SK-N-SH (cell line): ENCODE measurements around the gene LRRC70.

Source experiments
- EP300 ChIP-seq, 2 experiments: IDR thresholded peaks; 2 replicates each; pipeline versions ENCODE4 v1.4.0 to v1.6.1; 2012; ENCODE audit warnings: borderline replicate concordance in 1 of 2, low read depth in 1 of 2, low read length in 1 of 2
- GATA2 ChIP-seq: sonication (generic); formaldehyde crosslinking; IDR thresholded peaks from 2 replicates; pipeline ENCODE4 v1.5.0; 2020; ENCODE audit warnings: mild to moderate bottlenecking, missing genetic modification reagents
- TAF1 ChIP-seq: IDR thresholded peaks from 2 replicates; pipeline ENCODE4 v1.6.1; 2012; ENCODE audit warnings: low read depth, mild to moderate bottlenecking, low read length, moderate library complexity, borderline replicate concordance
- YY1 ChIP-seq: IDR thresholded peaks from 2 replicates; pipeline ENCODE4 v1.4.0; 2012; ENCODE audit warnings: low read depth, mild to moderate bottlenecking
- TF ChIP-seq, protein P1 (sequence below): IDR thresholded peaks from 2 replicates; pipeline ENCODE4 v1.6.1; 2012; ENCODE audit warnings: mild to moderate bottlenecking, low read depth, low read length, moderate library complexity
- TF ChIP-seq, protein P2 (sequence below): fragments of 200-600 bp; sonication (generic); IDR thresholded peaks from 2 replicates; pipeline ENCODE4 v1.6.1; 2017; ENCODE audit warnings: antibody characterized with exemption, mild to moderate bottlenecking, moderate library complexity

DNA sequence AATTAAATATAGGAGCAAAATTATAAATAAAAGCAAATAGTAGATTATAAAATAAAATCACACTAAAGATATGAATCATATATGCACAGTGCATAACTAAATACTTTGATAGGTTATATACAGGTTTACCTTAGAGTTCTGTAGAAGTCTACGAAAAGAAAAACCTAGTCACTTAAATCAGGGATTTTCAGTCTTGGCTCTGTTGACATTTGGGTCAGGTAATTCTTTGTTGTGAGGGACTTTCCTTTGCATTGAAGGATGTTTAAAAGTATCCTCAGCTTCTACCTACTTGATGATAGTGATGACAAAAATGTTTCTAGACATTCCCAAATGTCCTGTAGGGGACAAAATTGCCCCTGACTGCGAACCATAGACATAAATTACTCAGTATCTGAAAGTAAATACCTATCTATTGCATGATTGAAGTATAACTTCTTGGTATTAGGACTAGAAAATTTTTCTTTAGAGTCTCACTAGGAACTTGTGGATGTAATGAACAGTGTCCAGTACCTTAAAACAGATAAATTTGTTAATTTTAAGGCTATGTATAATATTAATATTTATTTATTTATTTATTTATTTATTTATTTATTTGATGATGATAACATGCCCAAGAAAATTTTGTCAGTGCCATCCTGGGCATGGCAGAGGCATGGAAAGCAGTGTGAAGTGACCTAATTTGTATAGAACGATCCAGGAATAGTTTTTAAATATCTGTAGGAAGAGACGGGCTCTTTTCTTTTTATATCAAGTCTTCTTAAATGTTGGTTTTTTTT, 44.0 kb upstream of the LRRC70 start:
- TF ChIP-seq, protein P1, sequence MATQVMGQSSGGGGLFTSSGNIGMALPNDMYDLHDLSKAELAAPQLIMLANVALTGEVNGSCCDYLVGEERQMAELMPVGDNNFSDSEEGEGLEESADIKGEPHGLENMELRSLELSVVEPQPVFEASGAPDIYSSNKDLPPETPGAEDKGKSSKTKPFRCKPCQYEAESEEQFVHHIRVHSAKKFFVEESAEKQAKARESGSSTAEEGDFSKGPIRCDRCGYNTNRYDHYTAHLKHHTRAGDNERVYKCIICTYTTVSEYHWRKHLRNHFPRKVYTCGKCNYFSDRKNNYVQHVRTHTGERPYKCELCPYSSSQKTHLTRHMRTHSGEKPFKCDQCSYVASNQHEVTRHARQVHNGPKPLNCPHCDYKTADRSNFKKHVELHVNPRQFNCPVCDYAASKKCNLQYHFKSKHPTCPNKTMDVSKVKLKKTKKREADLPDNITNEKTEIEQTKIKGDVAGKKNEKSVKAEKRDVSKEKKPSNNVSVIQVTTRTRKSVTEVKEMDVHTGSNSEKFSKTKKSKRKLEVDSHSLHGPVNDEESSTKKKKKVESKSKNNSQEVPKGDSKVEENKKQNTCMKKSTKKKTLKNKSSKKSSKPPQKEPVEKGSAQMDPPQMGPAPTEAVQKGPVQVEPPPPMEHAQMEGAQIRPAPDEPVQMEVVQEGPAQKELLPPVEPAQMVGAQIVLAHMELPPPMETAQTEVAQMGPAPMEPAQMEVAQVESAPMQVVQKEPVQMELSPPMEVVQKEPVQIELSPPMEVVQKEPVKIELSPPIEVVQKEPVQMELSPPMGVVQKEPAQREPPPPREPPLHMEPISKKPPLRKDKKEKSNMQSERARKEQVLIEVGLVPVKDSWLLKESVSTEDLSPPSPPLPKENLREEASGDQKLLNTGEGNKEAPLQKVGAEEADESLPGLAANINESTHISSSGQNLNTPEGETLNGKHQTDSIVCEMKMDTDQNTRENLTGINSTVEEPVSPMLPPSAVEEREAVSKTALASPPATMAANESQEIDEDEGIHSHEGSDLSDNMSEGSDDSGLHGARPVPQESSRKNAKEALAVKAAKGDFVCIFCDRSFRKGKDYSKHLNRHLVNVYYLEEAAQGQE: no peak
- TF ChIP-seq, protein P2, sequence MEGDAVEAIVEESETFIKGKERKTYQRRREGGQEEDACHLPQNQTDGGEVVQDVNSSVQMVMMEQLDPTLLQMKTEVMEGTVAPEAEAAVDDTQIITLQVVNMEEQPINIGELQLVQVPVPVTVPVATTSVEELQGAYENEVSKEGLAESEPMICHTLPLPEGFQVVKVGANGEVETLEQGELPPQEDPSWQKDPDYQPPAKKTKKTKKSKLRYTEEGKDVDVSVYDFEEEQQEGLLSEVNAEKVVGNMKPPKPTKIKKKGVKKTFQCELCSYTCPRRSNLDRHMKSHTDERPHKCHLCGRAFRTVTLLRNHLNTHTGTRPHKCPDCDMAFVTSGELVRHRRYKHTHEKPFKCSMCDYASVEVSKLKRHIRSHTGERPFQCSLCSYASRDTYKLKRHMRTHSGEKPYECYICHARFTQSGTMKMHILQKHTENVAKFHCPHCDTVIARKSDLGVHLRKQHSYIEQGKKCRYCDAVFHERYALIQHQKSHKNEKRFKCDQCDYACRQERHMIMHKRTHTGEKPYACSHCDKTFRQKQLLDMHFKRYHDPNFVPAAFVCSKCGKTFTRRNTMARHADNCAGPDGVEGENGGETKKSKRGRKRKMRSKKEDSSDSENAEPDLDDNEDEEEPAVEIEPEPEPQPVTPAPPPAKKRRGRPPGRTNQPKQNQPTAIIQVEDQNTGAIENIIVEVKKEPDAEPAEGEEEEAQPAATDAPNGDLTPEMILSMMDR: no peak
- TF ChIP-seq GATA2 (CRISPR knock-in tag) (no peak), TAF1 (no peak), EP300 (IDR thresholded peaks at IDR 0.05; ENCODE audit: borderline replicate concordance in 1 of 2, low read depth in 1 of 2, low read length in 1 of 2) (no peak), YY1 (no peak)
